ENCODE results near the gene SHQ1.

GRCh38 chr3:72720566-72720965 is 127.7 kb downstream of the SHQ1 start:
- TF ChIP-seq POLR2A (IDR thresholded peaks at IDR 0.05) (no peak), CTCF (IDR thresholded peaks at IDR 0.05) (no peak)
